PC-3 (cell line): ENCODE results near the gene MAP3K9.

Experiments used
- EZH2 ChIP-seq: fragments of 300-600 bp; sonication (generic); IDR thresholded peaks from one replicate; pipeline ENCODE4 v1.6.1; 2017; ENCODE audit warnings: antibody characterized with exemption, mild to moderate bottlenecking, low read length; ENCODE audit not compliant: unreplicated experiment
- TF ChIP-seq, protein P1 (sequence below): fragments of 300-600 bp; sonication (generic); conservative IDR thresholded peaks from 2 replicates; pipeline ENCODE4 v1.5.1; 2017; ENCODE audit warnings: antibody characterized with exemption, low read depth, mild to moderate bottlenecking, low read length

DNA sequence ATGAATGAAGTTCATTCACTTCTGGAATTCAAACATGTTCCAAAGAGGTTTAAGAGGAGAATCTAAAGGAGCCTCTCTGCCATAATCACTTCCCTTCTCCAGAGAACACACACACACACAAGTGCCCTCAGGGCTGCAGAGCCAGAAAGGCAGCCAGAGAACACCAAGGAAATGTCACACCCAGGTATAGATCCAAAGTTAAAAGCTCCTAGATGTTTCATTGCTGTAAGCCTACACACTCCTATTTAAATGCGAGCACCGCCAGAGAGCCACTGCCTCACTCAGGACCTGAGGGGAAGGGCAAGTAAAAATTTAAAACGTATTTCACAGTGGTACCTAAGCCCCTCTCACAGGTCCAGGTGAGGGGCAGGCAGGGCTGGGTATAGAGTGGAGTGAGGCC is 85.2 kb downstream of the MAP3K9 start:
- TF ChIP-seq, protein P1, sequence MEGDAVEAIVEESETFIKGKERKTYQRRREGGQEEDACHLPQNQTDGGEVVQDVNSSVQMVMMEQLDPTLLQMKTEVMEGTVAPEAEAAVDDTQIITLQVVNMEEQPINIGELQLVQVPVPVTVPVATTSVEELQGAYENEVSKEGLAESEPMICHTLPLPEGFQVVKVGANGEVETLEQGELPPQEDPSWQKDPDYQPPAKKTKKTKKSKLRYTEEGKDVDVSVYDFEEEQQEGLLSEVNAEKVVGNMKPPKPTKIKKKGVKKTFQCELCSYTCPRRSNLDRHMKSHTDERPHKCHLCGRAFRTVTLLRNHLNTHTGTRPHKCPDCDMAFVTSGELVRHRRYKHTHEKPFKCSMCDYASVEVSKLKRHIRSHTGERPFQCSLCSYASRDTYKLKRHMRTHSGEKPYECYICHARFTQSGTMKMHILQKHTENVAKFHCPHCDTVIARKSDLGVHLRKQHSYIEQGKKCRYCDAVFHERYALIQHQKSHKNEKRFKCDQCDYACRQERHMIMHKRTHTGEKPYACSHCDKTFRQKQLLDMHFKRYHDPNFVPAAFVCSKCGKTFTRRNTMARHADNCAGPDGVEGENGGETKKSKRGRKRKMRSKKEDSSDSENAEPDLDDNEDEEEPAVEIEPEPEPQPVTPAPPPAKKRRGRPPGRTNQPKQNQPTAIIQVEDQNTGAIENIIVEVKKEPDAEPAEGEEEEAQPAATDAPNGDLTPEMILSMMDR, result no peak
- no peak for TF ChIP-seq EZH2
